Astrocyte of the cerebellum (primary cell): ENCODE measurements around the gene PTPN18.
"Not testable (repeated sequence)": the region's sequence is repeated elsewhere in the genome, so short reads cannot be mapped to it uniquely, and the experiment has no call there.

ENCODE experiments used
- DNase-seq: peaks from one replicate; pipeline ENCODE4 v3.0.0-alpha.2; 2011; ENCODE audit warnings: low read depth
- H3K4me3 ChIP-seq: 2 replicates; pipeline ENCODE4 v1.5.1; 2011; ENCODE audit warnings: mild to moderate bottlenecking, low read depth, low read length, moderate library complexity
- in situ Hi-C: cut with HindIII; loops from 2 replicates; pipeline ENCODE4 v1.10.0; 2017; ENCODE audit warnings: low sequenced_read_pairs
- TF ChIP-seq, protein P1 (sequence below): IDR thresholded peaks from 2 replicates; pipeline ENCODE4 v1.5.1; 2012; ENCODE audit warnings: low read length, low read depth, moderate library complexity, mild to moderate bottlenecking; ENCODE audit errors: missing control alignments

The PTPN18 gene

DNA sequence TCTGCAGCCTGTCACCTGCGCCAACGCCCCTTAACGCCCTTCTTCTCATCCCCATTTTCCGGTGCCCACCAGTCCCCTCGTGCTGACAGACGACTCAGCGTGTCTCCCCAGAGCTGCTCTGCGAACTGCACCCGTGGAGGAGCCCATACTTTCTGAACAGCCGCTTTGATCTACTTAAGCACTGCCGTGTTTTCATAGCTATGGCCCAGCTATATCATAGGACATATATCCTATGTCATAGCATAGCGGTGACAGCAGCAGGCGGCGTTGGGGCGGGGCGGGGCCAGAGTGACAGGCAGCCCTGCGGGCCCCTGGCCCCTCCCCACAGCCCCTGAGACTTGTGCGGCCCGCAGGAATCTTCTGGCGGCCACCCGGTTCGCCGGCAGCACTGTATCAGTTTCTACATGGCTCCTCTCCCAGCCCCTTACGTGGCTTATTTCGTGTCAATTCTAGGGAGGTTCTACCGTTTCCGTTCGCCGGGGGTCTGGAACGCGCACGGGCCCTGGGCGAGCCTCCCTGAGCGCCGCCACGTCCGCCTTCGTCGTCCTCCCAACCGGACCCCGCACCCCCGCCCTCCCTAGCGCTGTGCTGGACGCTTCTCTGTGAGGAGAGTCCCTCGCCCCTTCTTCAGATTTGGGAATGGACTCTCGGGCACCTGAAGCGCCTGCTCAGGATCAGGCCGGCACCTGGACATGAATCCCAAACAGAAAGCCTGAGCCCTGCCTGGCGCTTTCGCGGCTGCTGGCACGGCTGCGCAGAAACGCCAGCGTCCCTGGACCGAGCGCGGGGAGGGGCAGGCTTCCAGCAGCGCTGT, 35.4 kb downstream of the PTPN18 start:
- in situ Hi-C loops = no loop called here
- DNase-seq = no peak
- peak overlapping the region; percentile 64 for H3K4me3 ChIP-seq
- TF ChIP-seq, protein P1, sequence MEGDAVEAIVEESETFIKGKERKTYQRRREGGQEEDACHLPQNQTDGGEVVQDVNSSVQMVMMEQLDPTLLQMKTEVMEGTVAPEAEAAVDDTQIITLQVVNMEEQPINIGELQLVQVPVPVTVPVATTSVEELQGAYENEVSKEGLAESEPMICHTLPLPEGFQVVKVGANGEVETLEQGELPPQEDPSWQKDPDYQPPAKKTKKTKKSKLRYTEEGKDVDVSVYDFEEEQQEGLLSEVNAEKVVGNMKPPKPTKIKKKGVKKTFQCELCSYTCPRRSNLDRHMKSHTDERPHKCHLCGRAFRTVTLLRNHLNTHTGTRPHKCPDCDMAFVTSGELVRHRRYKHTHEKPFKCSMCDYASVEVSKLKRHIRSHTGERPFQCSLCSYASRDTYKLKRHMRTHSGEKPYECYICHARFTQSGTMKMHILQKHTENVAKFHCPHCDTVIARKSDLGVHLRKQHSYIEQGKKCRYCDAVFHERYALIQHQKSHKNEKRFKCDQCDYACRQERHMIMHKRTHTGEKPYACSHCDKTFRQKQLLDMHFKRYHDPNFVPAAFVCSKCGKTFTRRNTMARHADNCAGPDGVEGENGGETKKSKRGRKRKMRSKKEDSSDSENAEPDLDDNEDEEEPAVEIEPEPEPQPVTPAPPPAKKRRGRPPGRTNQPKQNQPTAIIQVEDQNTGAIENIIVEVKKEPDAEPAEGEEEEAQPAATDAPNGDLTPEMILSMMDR = no peak

DNA sequence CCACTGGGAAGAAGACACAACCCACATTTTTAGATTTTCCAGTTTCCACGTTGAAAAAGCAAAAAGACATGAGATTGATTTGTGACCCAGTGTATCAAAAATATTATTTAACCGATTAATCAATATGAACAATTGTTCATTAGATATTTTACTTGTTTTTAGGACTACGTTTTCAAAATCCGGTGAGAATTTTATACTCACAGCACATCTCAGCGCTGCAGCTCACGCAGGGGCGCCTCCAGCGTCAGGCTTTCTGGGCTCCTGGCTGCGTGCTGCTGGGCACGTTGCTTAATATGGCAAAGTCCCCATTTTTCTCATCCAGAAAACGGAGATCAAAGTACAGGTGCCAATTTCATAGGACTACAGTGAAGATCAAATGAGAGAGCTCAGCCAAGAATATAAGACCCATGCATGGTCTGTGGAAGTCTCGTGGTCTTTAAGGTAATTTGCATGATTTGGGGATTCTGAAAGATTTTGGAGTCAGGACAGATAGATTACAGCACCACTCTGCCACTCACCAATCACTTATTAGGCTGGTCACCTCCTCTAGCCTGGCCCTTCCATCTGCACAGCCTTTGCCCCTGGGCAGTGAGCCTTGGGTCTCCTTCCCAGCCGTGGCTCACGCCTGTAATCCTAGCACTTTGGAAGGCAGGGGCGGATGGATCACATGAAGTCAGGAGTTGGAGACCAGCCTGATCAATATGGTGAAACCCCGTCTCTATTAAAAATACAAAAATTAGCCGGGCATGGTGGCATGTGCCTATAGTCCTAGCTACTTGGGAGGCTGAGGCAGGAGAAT, 36.2 kb downstream of the PTPN18 start:
- DNase-seq = no peak
- in situ Hi-C loops = no loop called here
- peak overlapping the region; percentile 64 for H3K4me3 ChIP-seq
- TF ChIP-seq, protein P1 = no peak

DNA sequence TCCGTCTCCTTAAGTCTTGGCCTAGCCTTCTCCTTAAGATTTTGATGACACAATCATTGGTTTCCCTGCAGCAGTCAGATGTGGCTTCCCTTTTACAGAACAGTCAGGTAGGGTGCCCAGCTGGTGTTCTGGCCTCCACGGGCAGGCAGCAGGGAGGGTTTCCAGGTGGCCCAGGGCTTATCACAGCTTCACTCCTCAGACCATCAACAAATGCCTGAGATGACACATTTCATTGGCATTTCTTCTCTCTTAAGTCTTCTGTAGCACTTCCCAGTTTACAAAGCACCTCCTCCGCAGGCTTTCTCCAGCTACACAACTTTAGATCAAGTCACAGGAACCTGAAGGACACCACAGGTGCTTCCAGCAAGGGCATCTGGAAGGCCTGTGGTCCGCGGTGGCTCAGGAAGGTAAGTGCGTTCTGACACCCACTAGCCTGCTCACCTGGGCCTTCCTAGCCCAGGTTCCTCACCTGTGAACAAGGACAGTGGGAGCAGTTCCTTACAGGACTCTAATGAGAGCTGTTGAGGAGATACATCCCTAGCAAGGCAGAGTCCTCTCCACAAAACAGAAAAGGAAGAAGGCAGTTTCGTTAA, 37.6 kb downstream of the PTPN18 start:
- H3K4me3 ChIP-seq = no peak overlapping the region
- DNase-seq = no peak
- in situ Hi-C loops = no loop called here
- TF ChIP-seq, protein P1 = no peak

DNA sequence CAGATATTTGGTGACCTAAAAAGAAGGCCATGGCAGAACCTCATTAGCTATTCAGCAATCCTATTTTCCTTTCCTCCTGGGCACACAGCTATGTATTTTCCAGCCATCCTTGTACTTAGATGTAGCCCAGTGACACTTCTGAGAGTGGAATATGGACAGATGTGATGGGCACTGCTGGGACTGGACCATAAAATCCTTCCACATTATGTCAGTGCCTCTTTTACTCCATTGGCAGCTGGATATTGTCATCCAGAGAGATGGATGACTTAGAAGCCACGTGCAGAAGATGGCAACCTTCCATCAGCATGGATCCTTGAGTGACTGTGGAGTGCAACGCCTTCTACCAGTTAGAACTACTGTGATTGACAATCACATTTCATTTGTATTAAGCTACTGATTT, 50.4 kb downstream of the PTPN18 start:
- H3K4me3 ChIP-seq, in situ Hi-C loops, DNase-seq: not testable (repeated sequence)

DNA sequence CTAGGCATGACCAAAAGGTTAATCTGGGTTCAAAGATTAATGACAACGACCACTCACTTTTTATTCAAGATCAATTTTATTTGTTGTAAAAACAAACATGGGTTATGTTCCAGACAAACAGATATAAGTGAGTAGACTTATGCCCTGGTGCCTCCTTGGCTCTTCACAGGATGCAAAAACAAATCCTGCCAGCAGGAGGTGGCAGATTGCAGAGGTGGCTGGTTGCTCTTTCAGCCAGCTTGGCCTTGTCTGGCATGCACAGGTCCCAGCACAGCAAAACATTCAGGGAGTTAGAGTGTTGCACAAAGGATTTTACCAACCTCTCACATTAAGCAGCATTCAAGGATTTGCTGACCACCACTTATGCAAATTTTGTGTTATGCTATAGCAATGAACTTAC, 60.8 kb downstream of the PTPN18 start:
- not testable (repeated sequence) for DNase-seq

DNA sequence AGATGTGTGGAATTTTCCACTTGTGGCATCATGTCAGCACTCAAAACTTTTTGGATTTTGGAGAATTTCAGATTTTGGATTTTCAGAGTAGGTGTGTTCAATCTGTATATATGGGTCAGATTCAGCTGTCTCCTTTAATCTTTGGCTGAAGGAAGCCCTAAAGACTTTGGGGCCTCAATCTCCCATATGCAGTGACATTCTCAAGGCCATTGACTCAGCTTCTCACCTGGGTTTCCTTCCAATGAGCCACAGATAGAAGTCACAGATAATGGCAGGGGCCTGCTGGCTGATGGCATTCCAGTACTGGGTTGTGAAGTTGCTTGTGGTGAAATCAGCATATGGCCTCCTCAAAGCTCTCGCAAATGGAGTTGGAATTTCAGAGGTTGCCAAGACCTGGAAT, 63.0 kb downstream of the PTPN18 start:
- H3K4me3 ChIP-seq, in situ Hi-C loops, DNase-seq: not testable (repeated sequence)

More for the DNA sequence above, 60.8 kb downstream of the PTPN18 start:
- H3K4me3 ChIP-seq, in situ Hi-C loops: not testable (repeated sequence)
